Measurements from ENCODE around the gene IL15. TPM values are rescaled to one million over a fixed set of nuclear protein-coding genes. Genes with fewer than 3 reads are reported as not detected.

IL15 gene
- total RNA-seq, 1 donor from 2014 or later: not detected

- no peak for DNase-seq
- no peak overlapping the region for H3K4me3 Mint-ChIP-seq (ENCODE audit: unreplicated experiment)
- no peaks in the 10 kb centered on the region for H3K27me3 Mint-ChIP-seq (ENCODE audit: unreplicated experiment)
Observed at GRCh38 chr4:141703497-141703896, 67.1 kb downstream of the IL15 start.

GRCh38 chr4:141705048-141705746 lies 68.8 kb downstream of the IL15 start:
- no peaks in the 10 kb centered on the region for H3K36me3 Mint-ChIP-seq (ENCODE audit: unreplicated experiment)
- no peaks in the 10 kb centered on the region for H3K27me3 Mint-ChIP-seq (ENCODE audit: unreplicated experiment)
- no peaks in the 10 kb centered on the region for H3K9me3 Mint-ChIP-seq (ENCODE audit: unreplicated experiment)
- H3K4me1 Mint-ChIP-seq (ENCODE audit: low read depth, unreplicated experiment): no peaks in the 10 kb centered on the region
- no peak overlapping the region for H3K27ac Mint-ChIP-seq (ENCODE audit: unreplicated experiment)
- TF ChIP-seq CTCF (IDR thresholded peaks at IDR 0.05; ENCODE audit: partially characterized antibody, unreplicated experiment): no peak
- no peak for DNase-seq
- H3K4me3 Mint-ChIP-seq (ENCODE audit: unreplicated experiment): no peak overlapping the region

More at GRCh38 chr4:141703497-141703896, 67.1 kb downstream of the IL15 start:
- H3K36me3 Mint-ChIP-seq (ENCODE audit: unreplicated experiment): no peaks in the 10 kb centered on the region
- H3K27ac Mint-ChIP-seq (ENCODE audit: unreplicated experiment): no peak overlapping the region
- H3K4me1 Mint-ChIP-seq (ENCODE audit: low read depth, unreplicated experiment): no peaks in the 10 kb centered on the region
- no peak for TF ChIP-seq CTCF (IDR thresholded peaks at IDR 0.05; ENCODE audit: partially characterized antibody, unreplicated experiment)
- no peaks in the 10 kb centered on the region for H3K9me3 Mint-ChIP-seq (ENCODE audit: unreplicated experiment)

- Mint-ChIP-seq H3K4me3 (ENCODE audit: unreplicated experiment) (no peak overlapping the region), H3K4me1 (ENCODE audit: low read depth, unreplicated experiment) (no peaks in the 10 kb centered on the region), H3K36me3 (ENCODE audit: unreplicated experiment) (no peaks in the 10 kb centered on the region), H3K27ac (ENCODE audit: unreplicated experiment) (no peak overlapping the region), H3K27me3 (ENCODE audit: unreplicated experiment) (no peaks in the 10 kb centered on the region), H3K9me3 (ENCODE audit: unreplicated experiment) (no peaks in the 10 kb centered on the region)
- TF ChIP-seq CTCF (IDR thresholded peaks at IDR 0.05; ENCODE audit: partially characterized antibody, unreplicated experiment): no peak
- DNase-seq: no peak
Observed at GRCh38 chr4:141705747-141706377, 69.5 kb downstream of the IL15 start.

GRCh38 chr4:141706445-141706844 lies 70.1 kb downstream of the IL15 start:
- TF ChIP-seq CTCF (IDR thresholded peaks at IDR 0.05; ENCODE audit: partially characterized antibody, unreplicated experiment): no peak
- no peaks in the 10 kb centered on the region for H3K4me1 Mint-ChIP-seq (ENCODE audit: low read depth, unreplicated experiment)
- H3K27ac Mint-ChIP-seq (ENCODE audit: unreplicated experiment): no peak overlapping the region
- no peaks in the 10 kb centered on the region for H3K9me3 Mint-ChIP-seq (ENCODE audit: unreplicated experiment)
- H3K36me3 Mint-ChIP-seq (ENCODE audit: unreplicated experiment): no peaks in the 10 kb centered on the region
- H3K4me3 Mint-ChIP-seq (ENCODE audit: unreplicated experiment): no peak overlapping the region
- no peak for DNase-seq
- H3K27me3 Mint-ChIP-seq (ENCODE audit: unreplicated experiment): no peaks in the 10 kb centered on the region

- Mint-ChIP-seq H3K4me3 (ENCODE audit: unreplicated experiment) (no peak overlapping the region), H3K4me1 (ENCODE audit: low read depth, unreplicated experiment) (no peaks in the 10 kb centered on the region), H3K27me3 (ENCODE audit: unreplicated experiment) (no peaks in the 10 kb centered on the region), H3K36me3 (ENCODE audit: unreplicated experiment) (no peaks in the 10 kb centered on the region), H3K27ac (ENCODE audit: unreplicated experiment) (no peak overlapping the region), H3K9me3 (ENCODE audit: unreplicated experiment) (no peaks in the 10 kb centered on the region)
- peak; percentile 63 for TF ChIP-seq CTCF (IDR thresholded peaks at IDR 0.05; ENCODE audit: partially characterized antibody, unreplicated experiment)
- no peak for DNase-seq
Observed at GRCh38 chr4:141711211-141711610, 74.8 kb downstream of the IL15 start.
